Urothelium cell line (cell line): ENCODE results near the gene NEIL1.
"Not testable (repeated sequence)": the region's sequence is repeated elsewhere in the genome, so short reads cannot be mapped to it uniquely, and the experiment has no call there.

ENCODE experiments used
- DNase-seq: peaks from one replicate; pipeline ENCODE4 v3.0.0; 2011; ENCODE audit warnings: low spot score, mixed read lengths
- FAIRE-seq: peaks from 2 replicates; lab custom pipeline; 2011; peaks lifted over from hg19 to GRCh38; lab: Jason Lieb, UNC

NEIL1 gene, protein sequence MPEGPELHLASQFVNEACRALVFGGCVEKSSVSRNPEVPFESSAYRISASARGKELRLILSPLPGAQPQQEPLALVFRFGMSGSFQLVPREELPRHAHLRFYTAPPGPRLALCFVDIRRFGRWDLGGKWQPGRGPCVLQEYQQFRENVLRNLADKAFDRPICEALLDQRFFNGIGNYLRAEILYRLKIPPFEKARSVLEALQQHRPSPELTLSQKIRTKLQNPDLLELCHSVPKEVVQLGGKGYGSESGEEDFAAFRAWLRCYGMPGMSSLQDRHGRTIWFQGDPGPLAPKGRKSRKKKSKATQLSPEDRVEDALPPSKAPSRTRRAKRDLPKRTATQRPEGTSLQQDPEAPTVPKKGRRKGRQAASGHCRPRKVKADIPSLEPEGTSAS

GRCh38 chr15:75346796-75347221, at the start of gene NEIL1:
NEIL1 (plus strand) TSS chr15:75347039; CDS start chr15:75348906, 1,867 bp downstream.
- FAIRE-seq: no peak

DNA sequence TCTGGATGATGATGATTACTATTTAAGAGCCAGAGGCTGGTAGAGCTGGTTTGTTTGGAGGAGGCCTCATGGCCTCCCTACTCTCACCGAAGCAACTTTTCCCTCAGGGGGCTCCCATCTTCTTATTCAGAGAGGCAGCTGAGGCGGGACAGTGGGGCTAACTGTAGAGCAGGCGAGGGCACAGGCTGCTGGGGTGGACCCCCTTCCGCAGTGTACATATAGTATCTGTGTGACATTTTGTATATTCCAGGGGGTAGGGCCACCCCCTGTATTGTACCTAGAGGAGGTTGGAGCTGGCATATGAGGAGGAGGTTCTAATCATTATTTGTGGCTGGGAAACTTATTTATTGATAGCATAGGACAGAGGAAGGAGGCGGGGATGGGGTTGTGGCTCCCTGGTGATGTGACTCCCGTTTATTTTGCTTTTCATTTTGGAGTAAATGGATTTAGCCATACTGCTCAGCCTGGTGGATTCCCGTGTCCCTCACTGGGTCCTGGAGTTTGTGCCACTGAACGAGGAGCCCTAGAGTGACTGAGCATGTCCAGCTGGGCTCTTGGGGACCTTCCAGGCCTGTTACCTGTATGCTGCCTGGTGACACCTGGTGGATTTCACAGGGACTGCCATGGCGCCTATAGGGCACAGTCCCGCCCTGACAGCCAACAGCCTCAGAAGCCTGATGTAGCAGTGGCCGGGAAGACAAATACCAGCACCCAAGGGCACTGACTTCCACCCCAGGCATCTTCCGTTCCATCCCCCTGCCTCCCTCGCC, 48.1 kb upstream of the NEIL1 start:
- not testable (repeated sequence) for FAIRE-seq, DNase-seq

More at GRCh38 chr15:75346796-75347221, at the start of gene NEIL1:
- no peak for DNase-seq

DNA sequence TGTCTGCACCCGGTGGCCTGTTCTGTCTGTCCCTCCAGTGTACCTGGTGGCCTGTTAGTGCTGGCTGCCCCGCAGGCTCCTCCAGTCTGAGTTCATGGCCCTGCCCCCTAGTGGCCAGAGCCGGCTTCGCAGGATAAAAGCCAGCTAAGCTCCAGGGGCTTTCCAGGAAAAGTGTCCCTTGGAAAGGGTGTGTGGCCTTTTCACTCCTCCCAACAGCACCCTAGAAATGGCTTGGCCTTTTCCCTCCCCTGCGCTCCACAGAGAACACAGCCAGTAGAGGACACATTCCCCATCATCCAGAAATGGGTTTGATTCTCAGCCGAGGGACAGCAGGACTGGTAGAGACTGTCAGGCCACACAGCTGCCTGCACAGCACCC, 47.5 kb upstream of the NEIL1 start:
- FAIRE-seq, DNase-seq: not testable (repeated sequence)

GRCh38 chr15:75300026-75300425, 46.8 kb upstream of the NEIL1 start:
- DNase-seq, FAIRE-seq: not testable (repeated sequence)

GRCh38 chr15:75302318-75302717, 44.5 kb upstream of the NEIL1 start:
- FAIRE-seq: no peak
- no peak for DNase-seq

DNA sequence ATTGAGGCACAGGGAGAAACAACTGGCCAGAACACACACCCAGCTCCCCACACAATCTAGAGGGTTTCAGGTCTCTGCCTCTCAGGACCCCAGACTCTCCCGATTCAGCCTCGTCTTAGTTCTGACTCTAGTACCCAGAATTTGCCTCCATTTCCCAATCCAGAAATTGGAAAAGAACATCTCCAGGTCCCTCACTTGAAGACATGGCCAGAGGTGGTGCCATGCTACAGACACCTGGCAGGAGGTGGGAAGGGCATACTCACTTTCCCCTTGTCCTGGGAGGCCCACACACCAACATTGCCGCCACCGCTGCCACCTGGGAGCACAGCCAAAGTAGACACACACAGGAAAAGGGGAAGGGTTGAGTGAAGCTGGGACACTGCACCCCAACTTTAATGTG, 44.1 kb upstream of the NEIL1 start:
- FAIRE-seq: peak; percentile 89
- DNase-seq: not testable (repeated sequence)

- no peak for FAIRE-seq
- no peak for DNase-seq
Measured at GRCh38 chr15:75306188-75306587, 40.7 kb upstream of the NEIL1 start.

DNA sequence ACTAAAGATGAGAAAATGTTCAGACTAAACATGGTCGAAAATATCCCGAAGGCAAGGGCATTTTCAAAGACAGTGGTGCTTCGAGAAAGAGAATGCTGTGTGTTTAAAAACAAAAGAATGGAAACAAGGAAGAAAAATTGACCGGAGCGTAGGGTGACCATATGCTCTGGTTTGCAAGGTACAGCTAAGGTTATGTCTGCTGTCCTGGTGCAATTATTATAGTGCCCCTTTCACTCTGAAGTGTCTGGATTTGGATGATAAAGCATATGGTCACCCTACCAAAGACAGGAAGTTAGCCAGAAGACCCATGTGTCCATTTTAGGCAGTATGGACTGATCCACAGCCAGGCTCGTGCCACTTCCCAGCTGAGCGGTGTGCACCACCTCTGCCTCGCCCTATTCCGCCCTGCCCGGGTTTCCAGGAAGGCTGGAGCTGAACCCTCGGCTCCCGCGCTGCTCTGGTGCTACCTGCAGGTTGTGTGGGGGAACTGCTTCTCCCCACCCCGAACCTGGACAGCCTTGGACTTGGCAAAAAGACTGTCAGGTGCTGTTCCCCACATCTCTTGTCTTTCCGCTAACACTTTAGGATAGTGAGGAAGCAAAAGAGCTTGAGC, 39.0 kb upstream of the NEIL1 start:
- DNase-seq (peak; percentile 79), FAIRE-seq (no peak)

DNA sequence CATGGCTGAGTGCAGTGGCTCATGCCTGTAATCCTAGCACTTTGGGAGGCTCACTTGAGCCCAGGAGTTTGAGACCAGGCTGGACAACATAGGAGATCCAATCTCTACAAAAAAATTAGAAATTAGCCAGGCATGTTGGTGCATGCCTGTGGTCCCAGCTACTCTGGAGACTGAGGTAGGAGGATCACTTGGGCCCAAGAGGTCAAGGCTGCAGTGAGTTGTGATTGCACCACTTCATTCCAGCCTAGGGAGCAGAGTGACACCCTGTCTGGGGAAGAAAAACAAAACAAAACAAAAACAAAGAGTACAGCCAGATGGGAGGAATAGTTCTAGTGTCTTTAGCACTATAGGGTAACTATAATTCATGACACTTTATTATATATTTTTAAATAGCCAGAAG, 37.1 kb upstream of the NEIL1 start:
- FAIRE-seq (no peak), DNase-seq (no peak)

GRCh38 chr15:75312548-75312947, 34.3 kb upstream of the NEIL1 start:
- not testable (repeated sequence) for FAIRE-seq
- DNase-seq: peak; percentile 46

- DNase-seq (no peak), FAIRE-seq (no peak)
Measured at GRCh38 chr15:75313116-75313845, 33.6 kb upstream of the NEIL1 start.

- FAIRE-seq: no peak
Measured at GRCh38 chr15:75314552-75315290, 32.1 kb upstream of the NEIL1 start.

GRCh38 chr15:75319231-75319897, 27.5 kb upstream of the NEIL1 start:
- FAIRE-seq, DNase-seq: not testable (repeated sequence)

More at GRCh38 chr15:75314552-75315290, 32.1 kb upstream of the NEIL1 start:
- no peak for DNase-seq

- no peak for DNase-seq
- FAIRE-seq: no peak
Measured at GRCh38 chr15:75321711-75322110, 25.1 kb upstream of the NEIL1 start.

DNA sequence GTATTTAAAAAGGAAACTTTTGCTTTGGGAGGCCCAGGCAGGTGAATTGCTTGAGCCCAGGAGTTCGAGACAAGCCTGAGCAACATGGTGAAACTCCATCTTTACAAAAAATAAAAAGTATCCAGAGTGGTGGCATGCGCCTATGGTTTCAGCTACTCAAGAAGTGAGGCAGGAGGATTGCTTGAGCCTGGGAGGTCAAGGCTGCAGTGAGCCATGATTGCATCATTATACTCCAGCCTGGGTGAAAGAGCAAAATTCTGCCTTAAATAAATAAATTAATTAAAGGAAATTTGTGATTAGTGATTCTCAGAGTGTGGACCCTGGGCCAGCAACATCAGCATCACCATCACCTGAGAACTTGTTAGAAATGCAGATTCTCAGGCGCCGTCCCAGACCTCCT, 20.9 kb upstream of the NEIL1 start:
- no peak for FAIRE-seq
- DNase-seq: no peak

- no peak for FAIRE-seq
- no peak for DNase-seq
Measured at GRCh38 chr15:75327005-75327404, 19.8 kb upstream of the NEIL1 start.

GRCh38 chr15:75327491-75327890, 19.3 kb upstream of the NEIL1 start:
- no peak for DNase-seq
- no peak for FAIRE-seq

DNA sequence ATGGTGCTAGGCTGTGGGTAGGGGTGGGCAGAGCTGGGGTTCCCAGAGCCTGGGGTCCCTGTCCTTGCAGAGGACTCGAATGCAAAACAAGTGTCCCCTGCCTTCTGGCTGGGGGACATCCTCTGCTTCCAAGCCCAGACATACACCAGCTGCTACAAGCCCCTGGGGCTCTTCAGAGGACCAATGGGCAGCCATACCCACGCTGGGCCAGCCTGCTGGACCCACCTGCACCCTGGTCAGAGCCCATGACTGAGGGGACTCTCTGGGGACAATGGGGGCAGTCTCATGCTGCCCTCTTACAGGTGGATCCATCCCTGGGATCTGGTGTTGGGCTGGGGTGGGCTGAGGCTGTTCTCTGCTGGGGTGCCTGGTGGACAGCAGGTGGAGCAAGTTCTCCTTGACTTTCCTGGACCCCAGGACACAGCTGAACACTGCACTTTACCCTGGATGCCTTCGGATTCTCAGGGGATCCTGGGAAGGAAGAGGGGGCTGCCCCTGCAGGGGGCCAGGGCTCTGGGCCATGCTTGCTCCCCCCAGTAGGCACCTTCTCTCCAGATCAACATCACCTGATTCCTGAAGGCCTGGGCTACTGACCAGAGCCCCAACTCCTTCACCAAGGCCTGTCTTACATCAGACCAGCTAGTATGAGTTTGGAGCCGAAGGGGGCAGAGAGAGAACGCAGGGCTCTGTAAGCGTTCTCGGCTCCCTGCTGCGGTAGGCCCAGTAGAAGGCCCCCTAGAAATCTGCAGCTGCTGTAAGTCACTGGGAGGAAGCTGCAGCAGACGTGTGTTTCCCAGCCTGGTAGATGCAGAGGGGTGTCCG, 18.1 kb upstream of the NEIL1 start:
- FAIRE-seq (no peak), DNase-seq (no peak)

- FAIRE-seq (no peak), DNase-seq (no peak)
Measured at GRCh38 chr15:75329571-75329970, 17.3 kb upstream of the NEIL1 start.
